ENCODE data around the gene HOMER2.
"Not testable (repeated sequence)": the region's sequence is repeated elsewhere in the genome, so short reads cannot be mapped to it uniquely, and the experiment has no call there.

The HOMER2 gene

GRCh38 chr15:82952158-82953081, at the start of gene HOMER2:
Gene HOMER2 (minus strand): TSS chr15:82952720. CDS start chr15:82952535, 185 bp downstream.
- DNase-seq = peak in 1 of 4 experiments; percentile 6

GRCh38 chr15:83000672-83001031, 48.1 kb upstream of the HOMER2 start:
- DNase-seq = not testable (repeated sequence)

GRCh38 chr15:82999905-83000671, 47.6 kb upstream of the HOMER2 start:
- peak in 1 of 4 experiments; percentile 5 for DNase-seq

- DNase-seq = no peak
These were observed 46.9 kb upstream of the HOMER2 start for GRCh38 chr15:82999426-82999825.

GRCh38 chr15:82995938-82996337, 43.4 kb upstream of the HOMER2 start:
- no peak for DNase-seq

GRCh38 chr15:82995076-82995475, 42.6 kb upstream of the HOMER2 start:
- no peak for DNase-seq

- no peak for DNase-seq
These were observed 40.6 kb upstream of the HOMER2 start for GRCh38 chr15:82993144-82993543.

DNA sequence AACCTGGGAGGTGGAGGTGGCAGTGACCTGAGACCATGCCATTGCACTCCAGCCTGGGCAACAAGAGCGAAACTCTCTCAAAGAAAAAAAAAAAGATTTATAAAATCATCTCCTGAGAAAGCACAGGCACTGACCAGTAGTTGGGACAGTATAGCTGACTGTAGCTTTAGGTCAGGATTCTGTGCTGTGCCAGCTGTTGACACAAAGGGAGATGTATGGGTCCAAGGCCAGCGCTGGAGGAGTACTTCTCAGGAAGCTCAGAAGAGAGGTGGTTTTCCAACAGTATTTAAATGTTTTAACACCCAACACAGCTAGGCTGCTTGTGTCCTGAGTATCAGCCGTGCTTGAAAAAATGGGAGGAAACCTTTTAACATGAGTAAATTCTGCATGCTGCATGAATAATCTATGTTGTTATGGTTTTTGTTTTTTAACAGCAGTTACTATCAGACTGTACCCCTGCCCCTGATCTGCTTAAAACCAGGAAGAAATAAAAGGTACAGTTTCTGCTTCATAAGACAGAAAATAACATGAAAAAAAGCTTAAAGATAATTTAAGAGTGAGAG, 40.0 kb upstream of the HOMER2 start:
- DNase-seq = no peak

- no peak for DNase-seq
These were observed 33.9 kb upstream of the HOMER2 start for GRCh38 chr15:82986442-82986780.

GRCh38 chr15:82985688-82986441, 33.3 kb upstream of the HOMER2 start, which contains the start of gene RAMAC:
Gene RAMAC (plus strand): TSS chr15:82986210. CDS start chr15:82989019, 2,809 bp downstream.
- DNase-seq = peak; percentile 67 to 87 (median 77)

GRCh38 chr15:82980981-82981380, 28.5 kb upstream of the HOMER2 start:
- DNase-seq = no peak

GRCh38 chr15:82979726-82980125, 27.2 kb upstream of the HOMER2 start:
- no peak for DNase-seq

GRCh38 chr15:82978438-82978837, 25.9 kb upstream of the HOMER2 start:
- no peak for DNase-seq

DNA sequence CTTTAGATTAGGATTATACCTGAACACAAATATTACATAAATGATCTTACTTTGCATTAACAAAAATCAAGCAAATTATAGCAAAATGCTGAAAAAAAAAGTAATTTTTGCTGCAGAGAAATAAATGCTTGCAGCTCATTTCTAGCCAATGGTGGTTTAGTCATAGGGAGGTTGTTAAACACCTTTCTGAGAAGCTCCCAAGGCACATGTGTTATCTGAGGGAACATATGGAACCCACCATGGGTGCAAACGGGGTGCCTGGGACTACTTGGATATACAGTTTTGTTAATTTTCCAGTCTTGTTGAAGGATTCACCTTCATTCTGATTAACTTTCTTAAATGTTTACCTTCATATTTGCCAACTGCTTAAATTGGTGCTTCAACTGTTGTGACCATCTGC, 24.6 kb upstream of the HOMER2 start:
- no peak for DNase-seq

DNA sequence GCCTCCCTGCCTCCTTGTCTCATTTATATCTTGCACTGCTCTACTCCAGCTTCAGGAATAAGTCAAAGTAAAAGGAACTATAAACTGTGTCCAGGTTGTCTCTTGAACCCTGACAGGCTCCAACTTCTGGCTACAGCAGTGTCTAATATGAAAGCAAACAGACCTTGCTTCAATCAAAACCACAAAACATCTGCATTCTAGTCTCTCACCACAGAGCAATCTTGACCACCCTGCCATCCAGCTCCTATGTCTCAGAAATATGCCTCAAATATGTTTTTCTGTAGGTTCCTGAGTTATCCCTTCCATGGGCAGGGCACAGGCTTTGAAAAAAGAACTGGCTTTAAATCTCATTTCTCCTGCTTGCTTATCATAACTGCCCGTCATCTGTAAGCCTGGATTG, 20.5 kb upstream of the HOMER2 start:
- DNase-seq = no peak

- no peak for DNase-seq
These were observed 18.9 kb upstream of the HOMER2 start for GRCh38 chr15:82971218-82971984.

GRCh38 chr15:82970696-82971095, 18.2 kb upstream of the HOMER2 start:
- DNase-seq = no peak

GRCh38 chr15:82970078-82970686, 17.7 kb upstream of the HOMER2 start:
- no peak for DNase-seq

- no peak for DNase-seq
These were observed 16.8 kb upstream of the HOMER2 start for GRCh38 chr15:82969353-82969752.

DNA sequence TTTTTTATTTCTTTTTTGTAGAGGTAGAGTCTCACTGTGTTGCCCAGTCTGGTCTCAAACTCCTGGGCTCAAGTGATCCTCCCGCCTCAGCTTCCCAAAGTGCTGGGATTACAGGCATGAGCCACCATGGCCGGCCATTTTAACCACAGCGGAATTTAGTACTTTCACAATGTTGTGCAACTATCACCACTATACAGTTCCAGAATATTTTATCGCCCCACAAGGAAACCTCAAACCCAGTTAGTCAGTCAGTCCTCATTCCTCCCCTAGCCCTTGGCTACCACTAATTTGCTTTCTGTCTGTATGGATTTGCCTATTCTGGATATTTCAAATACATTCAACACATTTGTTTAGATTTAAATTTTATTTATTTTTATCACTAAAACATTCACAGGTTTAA, 15.5 kb upstream of the HOMER2 start:
- DNase-seq = no peak

DNA sequence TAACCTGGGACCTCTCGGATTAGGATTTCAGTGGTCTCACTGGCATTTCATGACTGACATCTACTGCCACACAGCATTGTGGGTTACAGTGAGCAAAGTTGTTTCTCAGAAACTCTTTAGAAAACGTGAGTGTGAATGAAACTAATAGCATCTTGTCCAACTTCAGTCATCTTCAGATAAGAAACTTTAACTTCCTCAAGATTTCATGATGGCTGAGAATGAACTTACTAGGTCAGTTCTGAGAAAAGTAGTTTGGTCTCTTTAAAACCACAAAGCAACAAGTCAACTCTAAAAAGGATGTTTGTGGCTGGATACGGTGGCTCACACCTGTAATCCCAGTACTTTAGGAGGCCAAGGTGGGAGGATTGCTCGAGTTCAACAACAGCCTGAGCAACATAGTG, 14.2 kb upstream of the HOMER2 start:
- no peak for DNase-seq

GRCh38 chr15:82964890-82965289, 12.4 kb upstream of the HOMER2 start:
- DNase-seq = no peak
